ENCODE results near the gene FAM222A. TPM values are rescaled to one million over a fixed set of nuclear protein-coding genes. Genes with fewer than 3 reads are reported as not detected.
A peak's percentile ranks its signal among the peaks of the same experiment; 100 is the strongest.

The FAM222A gene
- total RNA-seq, 3 donors from 2014 or later (not counting 1 experiment from before 2014, with no cell fraction given): 3.1 to 6.6 (median 4.0) TPM

DNA sequence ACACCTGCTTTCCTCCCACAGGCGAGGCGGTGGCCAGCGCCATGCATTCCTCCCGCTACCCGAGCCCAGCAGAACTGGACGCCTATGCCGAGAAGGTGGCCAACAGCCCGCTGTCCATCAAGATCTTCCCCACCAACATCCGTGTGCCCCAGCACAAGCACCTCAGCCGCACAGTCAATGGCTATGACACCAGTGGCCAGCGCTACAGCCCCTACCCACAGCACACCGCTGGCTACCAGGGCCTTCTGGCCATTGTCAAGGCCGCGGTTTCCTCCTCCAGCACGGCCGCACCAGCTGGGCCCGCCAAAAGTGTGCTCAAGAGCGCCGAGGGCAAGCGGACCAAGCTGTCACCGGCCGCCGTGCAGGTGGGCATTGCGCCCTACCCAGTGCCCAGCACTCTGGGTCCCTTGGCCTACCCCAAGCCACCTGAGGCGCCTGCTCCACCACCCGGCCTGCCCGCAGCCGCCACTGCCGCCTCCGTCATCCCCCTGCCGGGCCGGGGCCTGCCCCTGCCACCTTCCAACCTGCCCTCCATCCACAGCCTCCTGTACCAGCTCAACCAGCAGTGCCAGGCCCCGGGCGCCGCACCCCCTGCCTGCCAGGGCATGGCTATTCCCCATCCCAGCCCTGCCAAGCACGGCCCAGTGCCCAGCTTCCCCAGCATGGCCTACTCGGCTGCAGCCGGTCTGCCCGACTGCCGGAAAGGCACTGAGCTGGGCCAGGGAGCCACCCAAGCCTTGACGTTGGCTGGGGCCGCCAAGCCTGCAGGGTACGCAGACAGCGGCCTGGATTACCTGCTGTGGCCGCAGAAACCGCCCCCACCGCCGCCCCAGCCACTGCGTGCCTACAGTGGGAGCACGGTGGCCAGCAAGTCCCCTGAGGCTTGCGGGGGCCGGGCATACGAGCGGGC, 54.6 kb downstream of the FAM222A start:
- WGBS (ENCODE audit: insufficient coverage): 95% methylated on average over 54 of the region's 54 CpGs
- intact Hi-C loops (cut with micrococcal nuclease): no loop called here
- DNase-seq: peak in 1 of 2 donors; percentile 12
- Histone ChIP-seq H3K4me1 (ENCODE audit: control insufficient read depth, insufficient read depth, low read length) (no peaks in the 10 kb centered on the region), H3K27me3 (ENCODE audit: control insufficient read depth, insufficient read depth, low read length) (no peaks in the 10 kb centered on the region), H3K27ac (ENCODE audit: low read length) (no peak overlapping the region), H3K9me3 (ENCODE audit: control insufficient read depth, insufficient read depth, low read length) (peaks cover 4% of the 10 kb centered on the region), H3K36me3 (ENCODE audit: control insufficient read depth, insufficient read depth, low read length) (no peaks in the 10 kb centered on the region), H3K4me3 (ENCODE audit: low read length) (no peak overlapping the region)
- no peak for ATAC-seq
- peaks cover 0 to 8% of the 10 kb centered on the region in 2 donors for H3K4me1 Mint-ChIP-seq
- no peaks in the 10 kb centered on the region for H3K27me3 Mint-ChIP-seq (ENCODE audit: low read depth in 2 of 2)
- H3K27ac Mint-ChIP-seq: no peak overlapping the region
- H3K9me3 Mint-ChIP-seq: no peaks in the 10 kb centered on the region
- no peaks in the 10 kb centered on the region for H3K36me3 Mint-ChIP-seq
- no peak overlapping the region for H3K4me3 Mint-ChIP-seq
- no peak for TF ChIP-seq CTCF (IDR thresholded peaks at IDR 0.05)

DNA sequence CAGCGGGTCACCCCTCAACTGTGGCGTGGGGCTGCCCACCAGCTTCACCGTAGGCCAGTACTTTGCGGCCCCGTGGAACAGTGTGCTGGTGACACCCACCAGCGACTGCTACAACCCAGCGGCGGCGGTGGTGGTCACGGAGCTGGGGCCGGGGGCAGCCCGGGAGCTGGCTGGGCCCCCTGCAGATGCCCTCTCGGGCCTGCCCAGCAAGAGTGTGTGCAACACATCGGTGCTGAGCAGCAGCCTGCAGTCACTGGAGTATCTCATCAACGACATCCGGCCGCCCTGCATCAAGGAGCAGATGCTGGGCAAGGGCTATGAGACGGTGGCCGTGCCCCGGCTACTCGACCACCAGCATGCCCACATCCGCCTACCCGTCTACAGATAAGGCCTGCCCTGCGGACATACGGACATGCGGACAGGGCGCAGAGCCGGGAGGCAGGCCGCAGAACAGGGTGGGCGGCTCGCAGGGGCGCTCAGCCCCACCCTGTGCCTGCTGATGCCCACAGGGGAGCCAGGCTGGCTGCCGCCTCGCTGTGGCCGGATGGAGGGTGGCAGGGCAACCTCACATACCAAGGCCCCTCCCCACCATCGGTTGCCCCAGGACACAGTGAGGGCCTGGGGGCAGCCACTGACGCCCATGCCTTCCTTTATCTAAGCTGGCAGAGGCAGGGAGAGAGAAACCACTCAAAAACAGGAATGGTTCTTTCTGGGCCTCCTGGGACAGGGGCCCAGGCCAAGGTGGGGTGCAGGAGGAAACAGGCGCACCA, 55.5 kb downstream of the FAM222A start:
- H3K27me3 ChIP-seq (ENCODE audit: control insufficient read depth, insufficient read depth, low read length): no peaks in the 10 kb centered on the region
- no peak for TF ChIP-seq CTCF (IDR thresholded peaks at IDR 0.05)
- no peak for ATAC-seq
- no peak overlapping the region for H3K27ac Mint-ChIP-seq
- no peak overlapping the region for H3K4me3 Mint-ChIP-seq
- no peaks in the 10 kb centered on the region for H3K36me3 Mint-ChIP-seq
- no peaks in the 10 kb centered on the region for H3K9me3 ChIP-seq (ENCODE audit: control insufficient read depth, insufficient read depth, low read length)
- no peaks in the 10 kb centered on the region for H3K27me3 Mint-ChIP-seq (ENCODE audit: low read depth in 2 of 2)
- H3K4me1 ChIP-seq (ENCODE audit: control insufficient read depth, insufficient read depth, low read length): no peaks in the 10 kb centered on the region
- H3K4me1 Mint-ChIP-seq: peaks cover 0 to 10% of the 10 kb centered on the region in 2 donors
- intact Hi-C loops (cut with micrococcal nuclease): no loop called here
- H3K4me3 ChIP-seq (ENCODE audit: low read length): no peak overlapping the region
- 95% methylated on average over 38 of the region's 38 CpGs for WGBS (ENCODE audit: insufficient coverage)
- H3K36me3 ChIP-seq (ENCODE audit: control insufficient read depth, insufficient read depth, low read length): no peaks in the 10 kb centered on the region
- H3K27ac ChIP-seq (ENCODE audit: low read length): no peak overlapping the region
- no peaks in the 10 kb centered on the region for H3K9me3 Mint-ChIP-seq
- peak in 1 of 2 donors; percentile 6 for DNase-seq

DNA sequence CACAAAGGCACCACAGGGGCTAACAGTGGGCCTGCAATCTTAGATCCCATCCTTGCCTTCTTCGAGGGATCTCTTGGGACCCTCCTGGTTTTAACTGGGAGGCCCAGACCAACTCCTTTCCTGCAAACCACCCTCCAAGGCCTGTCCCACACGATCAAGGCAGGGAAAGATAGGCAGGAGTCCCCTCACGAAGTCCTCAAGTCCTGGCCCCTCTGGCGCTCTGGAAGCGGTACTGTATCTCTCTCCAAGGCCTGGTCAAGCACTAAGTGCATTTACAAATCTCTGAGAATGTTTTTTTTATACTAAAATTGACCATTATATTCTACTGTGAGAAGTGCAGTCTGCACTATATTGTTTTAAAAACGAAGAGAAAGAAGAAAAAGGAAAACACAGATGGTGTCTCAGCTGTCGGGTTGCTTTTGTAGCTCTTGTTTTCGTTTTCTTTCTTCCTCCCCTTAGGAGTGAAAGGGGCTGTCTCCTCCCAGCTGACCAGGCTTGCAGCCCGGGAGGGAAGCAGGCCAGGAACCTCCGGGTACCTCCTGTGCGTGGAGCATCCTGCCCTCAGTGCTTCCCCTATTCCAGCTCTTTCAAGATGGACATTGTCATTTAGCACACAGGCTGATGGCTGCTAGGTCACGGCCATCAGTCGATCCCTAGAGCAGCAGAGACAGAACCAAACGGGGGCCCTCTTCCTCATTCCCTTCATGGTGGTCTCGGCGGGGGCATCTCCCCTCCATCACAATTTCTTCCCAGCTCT, 56.7 kb downstream of the FAM222A start:
- Mint-ChIP-seq H3K9me3 (no peaks in the 10 kb centered on the region), H3K27me3 (ENCODE audit: low read depth in 2 of 2) (no peaks in the 10 kb centered on the region), H3K4me1 (peaks cover 0 to 10% of the 10 kb centered on the region in 2 donors), H3K36me3 (no peaks in the 10 kb centered on the region), H3K27ac (no peak overlapping the region), H3K4me3 (no peak overlapping the region)
- Histone ChIP-seq H3K27ac (ENCODE audit: low read length) (no peak overlapping the region), H3K9me3 (ENCODE audit: control insufficient read depth, insufficient read depth, low read length) (no peaks in the 10 kb centered on the region), H3K4me3 (ENCODE audit: low read length) (no peak overlapping the region), H3K27me3 (ENCODE audit: control insufficient read depth, insufficient read depth, low read length) (no peaks in the 10 kb centered on the region), H3K4me1 (ENCODE audit: control insufficient read depth, insufficient read depth, low read length) (no peaks in the 10 kb centered on the region), H3K36me3 (ENCODE audit: control insufficient read depth, insufficient read depth, low read length) (no peaks in the 10 kb centered on the region)
- TF ChIP-seq CTCF (IDR thresholded peaks at IDR 0.05): no peak
- WGBS (ENCODE audit: insufficient coverage): 89% methylated on average over 14 of the region's 16 CpGs
- intact Hi-C loops (cut with micrococcal nuclease): no loop called here
- DNase-seq (peak in 1 of 2 donors; percentile 10), ATAC-seq (no peak)

Measured in natural killer cell (primary cell).